RWPE2 (cell line): ENCODE results near the gene PRRG1.
"Not testable (repeated sequence)": the region's sequence is repeated elsewhere in the genome, so short reads cannot be mapped to it uniquely, and the experiment has no call there.

Source experiments
- ATAC-seq: fragments of 200-7000 bp; cut with Tn5 transposase; 3 replicates; pipeline ENCODE4 v1.9.1; 2021; ENCODE audit warnings: low read depth
- DNase-seq: peaks from one replicate; pipeline ENCODE4 v3.0.0-alpha.2; 2020; ENCODE audit warnings: low spot score
- H3K27ac ChIP-seq: fragments of 450-650 bp; 2 replicates; pipeline ENCODE4 v1.5.1; 2017; ENCODE audit warnings: mild to moderate bottlenecking; ENCODE audit not compliant: poor library complexity, severe bottlenecking
- H3K27me3 ChIP-seq: fragments of 250-450 bp; sonication (Bioruptor Pico); 2 replicates; pipeline ENCODE4 v1.5.1; 2021; ENCODE audit warnings: mild to moderate bottlenecking, moderate library complexity; ENCODE audit not compliant: insufficient read depth, poor library complexity, severe bottlenecking
- H3K36me3 ChIP-seq: fragments of 250-450 bp; sonication (Bioruptor Pico); 2 replicates; pipeline ENCODE4 v1.5.1; 2020; ENCODE audit warnings: low read depth, mild to moderate bottlenecking, moderate library complexity
- H3K4me1 ChIP-seq: fragments of 250-450 bp; sonication (Bioruptor Pico); 2 replicates; pipeline ENCODE4 v1.5.1; 2021; ENCODE audit warnings: mild to moderate bottlenecking, moderate library complexity; ENCODE audit not compliant: insufficient read depth, poor library complexity, severe bottlenecking
- H3K4me3 ChIP-seq: fragments of 250-450 bp; sonication (Bioruptor Pico); 2 replicates; pipeline ENCODE4 v1.5.1; 2021; ENCODE audit warnings: mild to moderate bottlenecking, moderate library complexity; ENCODE audit not compliant: severe bottlenecking
- H3K9me3 ChIP-seq: fragments of 250-450 bp; sonication (Bioruptor Pico); 2 replicates; pipeline ENCODE4 v1.5.1; 2021; ENCODE audit warnings: mild to moderate bottlenecking, moderate library complexity; ENCODE audit not compliant: severe bottlenecking
- TF ChIP-seq, protein P1 (sequence below): fragments of 450-650 bp; IDR thresholded peaks from one replicate; pipeline ENCODE4 v1.5.1; 2017; ENCODE audit warnings: mild to moderate bottlenecking, moderate library complexity; ENCODE audit not compliant: poor library complexity, severe bottlenecking

PRRG1 gene

GRCh38 chrX:37485429-37485828 lies 136.3 kb downstream of the PRRG1 start:
- no peak for DNase-seq
- TF ChIP-seq, protein P1, sequence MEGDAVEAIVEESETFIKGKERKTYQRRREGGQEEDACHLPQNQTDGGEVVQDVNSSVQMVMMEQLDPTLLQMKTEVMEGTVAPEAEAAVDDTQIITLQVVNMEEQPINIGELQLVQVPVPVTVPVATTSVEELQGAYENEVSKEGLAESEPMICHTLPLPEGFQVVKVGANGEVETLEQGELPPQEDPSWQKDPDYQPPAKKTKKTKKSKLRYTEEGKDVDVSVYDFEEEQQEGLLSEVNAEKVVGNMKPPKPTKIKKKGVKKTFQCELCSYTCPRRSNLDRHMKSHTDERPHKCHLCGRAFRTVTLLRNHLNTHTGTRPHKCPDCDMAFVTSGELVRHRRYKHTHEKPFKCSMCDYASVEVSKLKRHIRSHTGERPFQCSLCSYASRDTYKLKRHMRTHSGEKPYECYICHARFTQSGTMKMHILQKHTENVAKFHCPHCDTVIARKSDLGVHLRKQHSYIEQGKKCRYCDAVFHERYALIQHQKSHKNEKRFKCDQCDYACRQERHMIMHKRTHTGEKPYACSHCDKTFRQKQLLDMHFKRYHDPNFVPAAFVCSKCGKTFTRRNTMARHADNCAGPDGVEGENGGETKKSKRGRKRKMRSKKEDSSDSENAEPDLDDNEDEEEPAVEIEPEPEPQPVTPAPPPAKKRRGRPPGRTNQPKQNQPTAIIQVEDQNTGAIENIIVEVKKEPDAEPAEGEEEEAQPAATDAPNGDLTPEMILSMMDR: no peak
- no peaks in the 10 kb centered on the region for H3K36me3 ChIP-seq
- H3K9me3 ChIP-seq: no peaks in the 10 kb centered on the region
- ATAC-seq: no peak
- H3K27me3 ChIP-seq: no peaks in the 10 kb centered on the region
- no peak overlapping the region for H3K4me3 ChIP-seq
- no peak overlapping the region for H3K27ac ChIP-seq
- H3K4me1 ChIP-seq: no peaks in the 10 kb centered on the region

DNA sequence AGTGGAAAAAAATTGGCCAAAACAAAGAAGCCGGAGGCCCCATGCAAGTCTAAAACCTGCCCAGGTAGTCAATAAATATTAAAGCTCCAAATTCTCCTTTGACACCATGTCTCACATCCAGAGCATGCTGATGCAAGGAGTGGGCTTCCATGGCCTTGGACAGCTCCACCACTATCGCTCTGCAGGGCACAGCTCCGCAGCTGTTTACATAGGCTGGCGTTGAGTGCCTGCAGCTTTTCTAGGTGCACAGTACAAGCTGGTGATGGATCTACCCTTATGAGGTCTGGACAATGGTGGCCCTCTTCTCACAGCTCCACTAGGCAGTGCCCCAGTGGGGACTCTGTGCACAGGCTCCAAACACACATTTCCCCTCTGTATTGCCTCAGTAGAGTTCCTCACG lies 138.1 kb downstream of the PRRG1 start:
- ATAC-seq: no peak
- Histone ChIP-seq H3K27me3 (no peaks in the 10 kb centered on the region), H3K4me1 (no peaks in the 10 kb centered on the region), H3K4me3 (no peak overlapping the region), H3K36me3 (no peaks in the 10 kb centered on the region), H3K27ac (no peak overlapping the region), H3K9me3 (no peaks in the 10 kb centered on the region)
- DNase-seq: no peak
- TF ChIP-seq, protein P1: no peak

- Histone ChIP-seq H3K36me3 (no peaks in the 10 kb centered on the region), H3K9me3 (no peaks in the 10 kb centered on the region), H3K4me1 (no peaks in the 10 kb centered on the region), H3K4me3 (no peak overlapping the region), H3K27me3 (no peaks in the 10 kb centered on the region), H3K27ac (no peak overlapping the region)
- DNase-seq (no peak), ATAC-seq (no peak)
- TF ChIP-seq, protein P1: no peak
Observed at GRCh38 chrX:37488323-37488722, 139.2 kb downstream of the PRRG1 start.

DNA sequence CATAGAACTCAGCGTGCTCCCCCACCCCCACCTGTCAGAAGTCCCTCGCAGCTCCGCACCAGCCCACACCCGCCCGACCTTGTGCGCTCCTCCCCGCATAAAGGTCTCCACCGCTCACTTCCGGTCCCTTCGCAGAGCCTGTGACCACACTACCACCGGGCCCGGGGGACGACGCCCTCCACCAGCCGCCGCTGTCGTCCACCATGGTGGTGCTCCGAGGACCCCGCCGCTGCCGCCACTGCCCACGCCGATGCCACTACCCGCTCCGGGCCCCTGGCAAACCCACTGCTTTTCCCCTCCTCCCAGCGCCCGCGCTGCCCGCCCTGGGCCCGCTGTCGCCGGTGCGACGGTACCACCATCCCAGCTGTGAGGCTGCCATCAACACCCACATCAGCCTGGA lies 142.5 kb downstream of the PRRG1 start:
- H3K9me3 ChIP-seq: no peaks in the 10 kb centered on the region
- H3K36me3 ChIP-seq: no peaks in the 10 kb centered on the region
- H3K4me3 ChIP-seq: no peak overlapping the region
- DNase-seq: no peak
- ATAC-seq: no peak
- TF ChIP-seq, protein P1: no peak
- no peaks in the 10 kb centered on the region for H3K4me1 ChIP-seq
- no peaks in the 10 kb centered on the region for H3K27me3 ChIP-seq
- H3K27ac ChIP-seq: no peak overlapping the region

GRCh38 chrX:37495760-37496159 lies 146.6 kb downstream of the PRRG1 start:
- not testable (repeated sequence) for ATAC-seq, DNase-seq, H3K4me1 ChIP-seq, H3K36me3 ChIP-seq, H3K27ac ChIP-seq, H3K9me3 ChIP-seq, H3K27me3 ChIP-seq, H3K4me3 ChIP-seq
- TF ChIP-seq, protein P1: peak; percentile 32

- H3K4me1 ChIP-seq, H3K36me3 ChIP-seq, H3K27me3 ChIP-seq, H3K27ac ChIP-seq, DNase-seq, H3K9me3 ChIP-seq, H3K4me3 ChIP-seq, ATAC-seq: not testable (repeated sequence)
Observed at GRCh38 chrX:37497126-37497525, 148.0 kb downstream of the PRRG1 start.

- H3K27ac ChIP-seq, DNase-seq, ATAC-seq, H3K36me3 ChIP-seq, H3K27me3 ChIP-seq, H3K4me3 ChIP-seq, H3K4me1 ChIP-seq, H3K9me3 ChIP-seq: not testable (repeated sequence)
Observed at GRCh38 chrX:37498323-37498722, 149.2 kb downstream of the PRRG1 start.
